Measurements from ENCODE around the gene C19orf12. TPM values are rescaled to one million over a fixed set of nuclear protein-coding genes. Genes with fewer than 3 reads are reported as not detected.

The C19orf12 gene
- 19.3 and 23.2 TPM in 2 replicates for total RNA-seq

GRCh38 chr19:29714953-29715700 is at the start of gene C19orf12:
C19orf12 (minus strand) TSS chr19:29715261; CDS start chr19:29708413, 6,848 bp downstream.

GRCh38 chr19:29665215-29665825 is 49.7 kb downstream of the C19orf12 start, which contains the start of gene PLEKHF1:
PLEKHF1 (plus strand) TSS chr19:29665461; CDS start chr19:29673840, 8,379 bp downstream.

Other genes with a start within 250 kb of the C19orf12 start
- gene VSTM2B, start 189.3 kb downstream of the C19orf12 start, total RNA-seq: not detected in 2 replicates
- 71.0 and 77.8 TPM in 2 replicates for gene POP4, start 109.0 kb downstream of the C19orf12 start, total RNA-seq
- 24.9 and 31.9 TPM in 2 replicates for gene PLEKHF1, start 49.8 kb downstream of the C19orf12 start, total RNA-seq
- 5.1 and 8.1 TPM in 2 replicates for gene CCNE1, start 96.7 kb upstream of the C19orf12 start, total RNA-seq
- 55.6 and 65.1 TPM in 2 replicates for gene URI1, start 227.0 kb upstream of the C19orf12 start, total RNA-seq

Measured in smooth muscle cell of bladder (primary cell).